Measurements from ENCODE around the gene FTO.

FTO gene

DNA sequence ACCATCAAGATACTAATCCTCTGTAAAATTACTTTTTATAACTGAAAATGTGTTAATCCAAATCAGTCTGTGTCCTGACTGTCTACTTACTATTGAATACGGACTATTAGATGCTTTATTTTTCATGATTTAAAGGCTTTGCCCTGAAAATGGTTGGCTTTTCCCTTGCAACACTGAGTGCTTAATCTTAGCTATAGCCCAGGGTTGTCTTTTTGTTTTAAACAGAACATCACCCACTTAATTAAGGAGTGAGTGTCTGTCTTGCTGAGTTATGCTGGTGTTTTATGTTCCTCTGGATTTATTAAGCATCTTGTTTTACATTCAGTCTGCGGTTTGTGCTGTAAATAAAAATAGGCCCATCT is 11.0 kb downstream of the FTO start:
- Histone ChIP-seq H3K4me3 (ENCODE audit: insufficient read depth, low read length, poor library complexity, severe bottlenecking) (no peak overlapping the region), H3K9me2 (replicated peaks; ENCODE audit: insufficient read depth, low read length) (no peaks in the 10 kb centered on the region), H3K36me3 (ENCODE audit: low read length) (no peaks in the 10 kb centered on the region), H3K27ac (ENCODE audit: low read depth, low read length) (no peak overlapping the region), H3F3A (ENCODE audit: insufficient read depth) (no peaks in the 10 kb centered on the region), H3K27me3 (ENCODE audit: low read length) (no peaks in the 10 kb centered on the region), H4K20me1 (ENCODE audit: low read depth, low read length) (peaks cover 4% of the 10 kb centered on the region; the same call in 1 of the 2 replicates), H3K9ac (ENCODE audit: low read length) (no peak overlapping the region), H3K9me3 (ENCODE audit: insufficient read depth, low read length) (no peaks in the 10 kb centered on the region), H2AFZ (ENCODE audit: low read depth, low read length, severe bottlenecking) (no peak overlapping the region), H3K4me2 (ENCODE audit: low read depth, low read length, poor library complexity, severe bottlenecking) (no peak overlapping the region), H3K79me2 (ENCODE audit: insufficient read depth, low read length) (peaks cover 28% of the 10 kb centered on the region)
- TF ChIP-seq EZH2phosphoT487 (conservative IDR thresholded peaks at IDR 0.05; ENCODE audit: low read length), result no peak
- TF ChIP-seq, protein P1, sequence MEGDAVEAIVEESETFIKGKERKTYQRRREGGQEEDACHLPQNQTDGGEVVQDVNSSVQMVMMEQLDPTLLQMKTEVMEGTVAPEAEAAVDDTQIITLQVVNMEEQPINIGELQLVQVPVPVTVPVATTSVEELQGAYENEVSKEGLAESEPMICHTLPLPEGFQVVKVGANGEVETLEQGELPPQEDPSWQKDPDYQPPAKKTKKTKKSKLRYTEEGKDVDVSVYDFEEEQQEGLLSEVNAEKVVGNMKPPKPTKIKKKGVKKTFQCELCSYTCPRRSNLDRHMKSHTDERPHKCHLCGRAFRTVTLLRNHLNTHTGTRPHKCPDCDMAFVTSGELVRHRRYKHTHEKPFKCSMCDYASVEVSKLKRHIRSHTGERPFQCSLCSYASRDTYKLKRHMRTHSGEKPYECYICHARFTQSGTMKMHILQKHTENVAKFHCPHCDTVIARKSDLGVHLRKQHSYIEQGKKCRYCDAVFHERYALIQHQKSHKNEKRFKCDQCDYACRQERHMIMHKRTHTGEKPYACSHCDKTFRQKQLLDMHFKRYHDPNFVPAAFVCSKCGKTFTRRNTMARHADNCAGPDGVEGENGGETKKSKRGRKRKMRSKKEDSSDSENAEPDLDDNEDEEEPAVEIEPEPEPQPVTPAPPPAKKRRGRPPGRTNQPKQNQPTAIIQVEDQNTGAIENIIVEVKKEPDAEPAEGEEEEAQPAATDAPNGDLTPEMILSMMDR (IDR thresholded peaks at IDR 0.05; ENCODE audit: insufficient read depth, low read length, poor library complexity, severe bottlenecking), result no peak

- H2AFZ ChIP-seq (ENCODE audit: low read depth, low read length, severe bottlenecking), result no peak overlapping the region
- TF ChIP-seq EZH2phosphoT487 (conservative IDR thresholded peaks at IDR 0.05; ENCODE audit: low read length), result no peak
- TF ChIP-seq, protein P1 (IDR thresholded peaks at IDR 0.05; ENCODE audit: insufficient read depth, low read length, poor library complexity, severe bottlenecking), result no peak
- no peaks in the 10 kb centered on the region for H3K9me3 ChIP-seq (ENCODE audit: insufficient read depth, low read length)
- peaks cover 7% of the 10 kb centered on the region; the same call in 1 of the 2 replicates for H4K20me1 ChIP-seq (ENCODE audit: low read depth, low read length)
- H3F3A ChIP-seq (ENCODE audit: insufficient read depth), result no peaks in the 10 kb centered on the region
- H3K27me3 ChIP-seq (ENCODE audit: low read length), result no peaks in the 10 kb centered on the region
- no peaks in the 10 kb centered on the region for H3K36me3 ChIP-seq (ENCODE audit: low read length)
- H3K27ac ChIP-seq (ENCODE audit: low read depth, low read length), result no peak overlapping the region
- H3K4me3 ChIP-seq (ENCODE audit: insufficient read depth, low read length, poor library complexity, severe bottlenecking), result no peak overlapping the region
- H3K9ac ChIP-seq (ENCODE audit: low read length), result no peak overlapping the region
- H3K4me2 ChIP-seq (ENCODE audit: low read depth, low read length, poor library complexity, severe bottlenecking), result no peak overlapping the region
- H3K9me2 ChIP-seq (replicated peaks; ENCODE audit: insufficient read depth, low read length), result no peaks in the 10 kb centered on the region
- H3K79me2 ChIP-seq (ENCODE audit: insufficient read depth, low read length), result peaks cover 30% of the 10 kb centered on the region
Observed at GRCh38 chr16:53717577-53717976, 13.6 kb downstream of the FTO start.

DNA sequence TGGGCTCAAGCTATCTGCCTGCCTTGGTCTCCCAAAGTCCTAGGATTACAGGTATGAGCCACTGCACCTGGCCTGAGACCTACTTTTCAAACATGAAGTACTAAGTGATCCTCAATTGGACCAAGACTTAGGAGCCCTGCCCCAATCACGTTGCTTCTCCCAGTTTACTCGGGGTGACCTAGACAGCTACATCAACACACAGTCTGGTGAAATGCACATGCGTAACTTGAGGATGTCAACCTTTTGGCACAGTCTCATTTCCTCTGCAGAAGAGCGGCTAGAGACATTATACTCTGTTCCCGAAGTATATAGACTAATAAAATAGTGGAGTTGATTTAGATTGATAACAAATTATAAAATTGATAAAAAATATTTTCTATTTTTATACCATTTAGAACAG is 17.1 kb downstream of the FTO start:
- TF ChIP-seq EZH2phosphoT487 (conservative IDR thresholded peaks at IDR 0.05; ENCODE audit: low read length), result no peak
- TF ChIP-seq, protein P1 (IDR thresholded peaks at IDR 0.05; ENCODE audit: insufficient read depth, low read length, poor library complexity, severe bottlenecking), result no peak
- peaks cover 15% of the 10 kb centered on the region for H3K79me2 ChIP-seq (ENCODE audit: insufficient read depth, low read length)

More for the DNA sequence above, 17.1 kb downstream of the FTO start:
- H3K27me3 ChIP-seq (ENCODE audit: low read length), result no peaks in the 10 kb centered on the region
- H3F3A ChIP-seq (ENCODE audit: insufficient read depth), result no peaks in the 10 kb centered on the region
- H3K27ac ChIP-seq (ENCODE audit: low read depth, low read length), result no peak overlapping the region
- no peak overlapping the region for H3K9ac ChIP-seq (ENCODE audit: low read length)
- no peak overlapping the region for H2AFZ ChIP-seq (ENCODE audit: low read depth, low read length, severe bottlenecking)
- no peak overlapping the region for H3K4me2 ChIP-seq (ENCODE audit: low read depth, low read length, poor library complexity, severe bottlenecking)
- H3K9me3 ChIP-seq (ENCODE audit: insufficient read depth, low read length), result no peaks in the 10 kb centered on the region
- H3K9me2 ChIP-seq (replicated peaks; ENCODE audit: insufficient read depth, low read length), result no peaks in the 10 kb centered on the region
- H3K4me3 ChIP-seq (ENCODE audit: insufficient read depth, low read length, poor library complexity, severe bottlenecking), result no peak overlapping the region
- peaks cover 12% of the 10 kb centered on the region; the same call in 1 of the 2 replicates for H4K20me1 ChIP-seq (ENCODE audit: low read depth, low read length)
- H3K36me3 ChIP-seq (ENCODE audit: low read length), result no peaks in the 10 kb centered on the region
